ENCODE data around the gene AICDA.

The AICDA gene

GRCh38 chr12:8647968-8648367, 35.3 kb upstream of the AICDA start:
- Histone ChIP-seq H3K4me2 (ENCODE audit: low read length) (peak overlapping the region; percentile 11; the same call in 1 of the 2 replicates), H3K9me2 (replicated peaks; ENCODE audit: control insufficient read depth, low read length) (no peaks in the 10 kb centered on the region; the same call in 1 of the 2 replicates), H3K27me3 (ENCODE audit: control insufficient read depth, low read length) (no peaks in the 10 kb centered on the region), H3K36me3 (ENCODE audit: control insufficient read depth, low read length) (peaks cover 4% of the 10 kb centered on the region; the same call in 1 of the 2 replicates), H3K9me3 (ENCODE audit: control insufficient read depth, insufficient read depth, low read length) (no peaks in the 10 kb centered on the region), H4K20me1 (ENCODE audit: control insufficient read depth, insufficient read depth, low read depth, low read length) (no peaks in the 10 kb centered on the region), H3K4me3 (ENCODE audit: low read length) (no peak overlapping the region), H3F3A (ENCODE audit: control insufficient read depth, insufficient read depth) (peaks cover 17% of the 10 kb centered on the region), H3K27ac (ENCODE audit: low read depth, low read length) (no peak overlapping the region), H3K4me1 (ENCODE audit: control insufficient read depth, low read length) (peaks cover 47% of the 10 kb centered on the region), H3K79me2 (ENCODE audit: control insufficient read depth, low read length) (no peaks in the 10 kb centered on the region)
- TF ChIP-seq CTCF (IDR thresholded peaks at IDR 0.05; ENCODE audit: low read depth, low read length, poor library complexity, severe bottlenecking) (no peak), EZH2phosphoT487 (IDR thresholded peaks at IDR 0.05; ENCODE audit: borderline replicate concordance, low read length) (no peak)

GRCh38 chr12:8644345-8645248, 31.9 kb upstream of the AICDA start:
- Histone ChIP-seq H3K27ac (ENCODE audit: low read depth, low read length) (peak overlapping the region; percentile 92), H4K20me1 (ENCODE audit: control insufficient read depth, insufficient read depth, low read depth, low read length) (no peaks in the 10 kb centered on the region), H3K36me3 (ENCODE audit: control insufficient read depth, low read length) (peaks cover 4% of the 10 kb centered on the region; the same call in 1 of the 2 replicates), H3K4me3 (ENCODE audit: low read length) (peak overlapping the region; percentile 68), H3K9me2 (replicated peaks; ENCODE audit: control insufficient read depth, low read length) (no peaks in the 10 kb centered on the region; the same call in 1 of the 2 replicates), H3K4me2 (ENCODE audit: low read length) (peak overlapping the region; percentile 89), H3K9me3 (ENCODE audit: control insufficient read depth, insufficient read depth, low read length) (no peaks in the 10 kb centered on the region), H3K79me2 (ENCODE audit: control insufficient read depth, low read length) (no peaks in the 10 kb centered on the region), H3K4me1 (ENCODE audit: control insufficient read depth, low read length) (peaks cover 52% of the 10 kb centered on the region), H3K27me3 (ENCODE audit: control insufficient read depth, low read length) (no peaks in the 10 kb centered on the region), H3F3A (ENCODE audit: control insufficient read depth, insufficient read depth) (peaks cover 27% of the 10 kb centered on the region)
- TF ChIP-seq EZH2phosphoT487 (IDR thresholded peaks at IDR 0.05; ENCODE audit: borderline replicate concordance, low read length) (no peak), CTCF (IDR thresholded peaks at IDR 0.05; ENCODE audit: low read depth, low read length, poor library complexity, severe bottlenecking) (no peak)

GRCh38 chr12:8642775-8643174, 30.1 kb upstream of the AICDA start:
- H3K4me1 ChIP-seq (ENCODE audit: control insufficient read depth, low read length) = peaks cover 46% of the 10 kb centered on the region
- no peaks in the 10 kb centered on the region for H3K9me3 ChIP-seq (ENCODE audit: control insufficient read depth, insufficient read depth, low read length)
- H3F3A ChIP-seq (ENCODE audit: control insufficient read depth, insufficient read depth) = peaks cover 27% of the 10 kb centered on the region
- H3K79me2 ChIP-seq (ENCODE audit: control insufficient read depth, low read length) = no peaks in the 10 kb centered on the region
- no peaks in the 10 kb centered on the region; the same call in 1 of the 2 replicates for H3K9me2 ChIP-seq (replicated peaks; ENCODE audit: control insufficient read depth, low read length)
- TF ChIP-seq EZH2phosphoT487 (IDR thresholded peaks at IDR 0.05; ENCODE audit: borderline replicate concordance, low read length) = no peak
- no peak for TF ChIP-seq CTCF (IDR thresholded peaks at IDR 0.05; ENCODE audit: low read depth, low read length, poor library complexity, severe bottlenecking)
- no peaks in the 10 kb centered on the region for H3K27me3 ChIP-seq (ENCODE audit: control insufficient read depth, low read length)
- no peaks in the 10 kb centered on the region for H4K20me1 ChIP-seq (ENCODE audit: control insufficient read depth, insufficient read depth, low read depth, low read length)
- H3K27ac ChIP-seq (ENCODE audit: low read depth, low read length) = no peak overlapping the region
- H3K4me2 ChIP-seq (ENCODE audit: low read length) = no peak overlapping the region
- peaks cover 4% of the 10 kb centered on the region; the same call in 1 of the 2 replicates for H3K36me3 ChIP-seq (ENCODE audit: control insufficient read depth, low read length)
- no peak overlapping the region for H3K4me3 ChIP-seq (ENCODE audit: low read length)

Measured in DOHH2 (cell line).